ENCODE measurements around the gene CDC42BPA. TPM values are rescaled to one million over a fixed set of nuclear protein-coding genes. Genes with fewer than 3 reads are reported as not detected.

CDC42BPA gene
- total and polyA plus RNA-seq, 9 of the 15 experiments (the other 6 are each of a cell fraction or from before 2014, with no cell fraction given), result 8.0 to 77.5 (median 52.1) TPM

GRCh38 chr1:227318016-227318852 lies at the start of gene CDC42BPA (continued):
- TF ChIP-seq MYC (IDR thresholded peaks at IDR 0.05; ENCODE audit: low read depth, low read length) (peak; percentile 87), MYC (CRISPR knock-in tag; IDR thresholded peaks at IDR 0.05; ENCODE audit: borderline replicate concordance, low read depth) (no peak), E4F1 (CRISPR knock-in tag; IDR thresholded peaks at IDR 0.05; ENCODE audit: borderline replicate concordance) (no peak), ZNF3 (CRISPR knock-in tag; IDR thresholded peaks at IDR 0.05) (no peak), PRDM10 (IDR thresholded peaks at IDR 0.05; ENCODE audit: partially characterized antibody) (peak; percentile 21), ELF2 (CRISPR knock-in tag; IDR thresholded peaks at IDR 0.05) (no peak), THRA (IDR thresholded peaks at IDR 0.05) (no peak), KDM4B (IDR thresholded peaks at IDR 0.05; ENCODE audit: borderline replicate concordance in 2 of 2, low read depth in 1 of 2) (peak in 1 of 2 experiments; percentile 82; a peak in 2 of 4 replicates), ZNF511 (CRISPR knock-in tag; IDR thresholded peaks at IDR 0.05) (no peak; the same call in 1 of the 2 replicates), HLTF (IDR thresholded peaks at IDR 0.05) (no peak), HOXB6 (CRISPR knock-in tag; IDR thresholded peaks at IDR 0.05; ENCODE audit: borderline replicate concordance) (no peak), PTTG1 (tag; IDR thresholded peaks at IDR 0.05; ENCODE audit: low read depth) (no peak), SMARCA4 (IDR thresholded peaks at IDR 0.05) (no peak), FOXA3 (CRISPR knock-in tag; conservative IDR thresholded peaks at IDR 0.05 in 1 of 2, IDR thresholded peaks at IDR 0.05 in 1 of 2) (peak in 1 of 2 experiments; percentile 14; a peak in 1 of 4 replicates), GABPA (tag; conservative IDR thresholded peaks at IDR 0.05; ENCODE audit: low read depth) (0 out of 2 replicates have a peak, but pooled peaks have one; percentile 1), SUPT5H (IDR thresholded peaks at IDR 0.05) (peak; percentile 76), E2F6 (IDR thresholded peaks at IDR 0.05; ENCODE audit: borderline replicate concordance in 1 of 2, extremely low read depth in 1 of 2, insufficient read depth in 1 of 2, insufficient read length in 1 of 2, low read depth in 1 of 2, low read length in 1 of 2, poor library complexity in 1 of 2, severe bottlenecking in 1 of 2) (peak in 1 of 2 experiments; percentile 86)
